Stimulated activated CD4-positive, alpha-beta T cell treated with anti-CD3 and anti-CD28 coated beads, Interleukin-12 subunit alpha, Interleukin-12 subunit beta, amount 100 ng/mL, for 24 hours (primary cell): Measurements from ENCODE around the gene LRIT2.
"Not testable (repeated sequence)": the region's sequence is repeated elsewhere in the genome, so short reads cannot be mapped to it uniquely, and the experiment has no call there.

Experiments
- DNase-seq, 2 experiments: peaks; one replicate each; pipeline ENCODE4 v3.0.0-alpha.2; 2020; ENCODE audit warnings: low read depth in 2 of 2

LRIT2 gene

DNA sequence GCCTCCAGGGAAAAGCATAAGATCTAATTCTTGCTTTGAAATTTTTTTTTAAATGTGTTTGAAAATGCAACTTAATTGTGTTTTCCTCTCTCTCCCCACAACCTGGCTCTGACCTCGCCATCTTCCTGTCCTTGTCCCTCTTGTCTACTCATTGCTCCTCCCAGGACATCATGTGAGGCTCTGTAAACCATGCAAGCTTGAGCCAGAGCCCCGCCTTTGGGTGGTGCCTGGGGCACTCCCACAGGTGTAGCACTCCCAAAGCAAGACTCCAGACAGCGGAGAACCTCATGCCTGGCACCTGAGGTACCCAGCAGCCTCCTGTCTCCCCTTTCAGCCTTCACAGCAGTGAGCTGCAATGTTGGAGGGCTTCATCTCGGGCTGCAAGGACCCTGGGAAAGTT, 40.8 kb downstream of the LRIT2 start:
- DNase-seq, result no peak

DNA sequence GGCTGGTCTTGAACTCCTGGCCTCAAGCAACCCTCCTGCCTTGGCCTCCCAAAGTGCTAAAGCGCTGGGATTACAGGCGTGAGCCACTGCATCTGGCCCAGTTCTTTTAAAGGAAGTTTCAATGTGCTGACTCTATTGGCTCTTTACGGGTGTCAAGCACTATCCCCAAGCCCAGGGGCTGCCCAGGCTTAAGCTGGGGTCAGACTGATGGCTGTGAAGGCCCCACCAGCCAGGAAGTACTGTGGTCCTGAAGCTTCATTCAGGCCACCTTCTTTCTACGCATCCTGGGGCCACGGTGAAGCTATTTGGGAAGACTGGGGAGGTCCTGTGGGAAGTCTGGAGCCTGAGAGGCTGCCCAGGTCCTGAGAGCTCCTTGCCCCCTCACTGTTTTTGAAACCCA, 43.7 kb downstream of the LRIT2 start:
- no peak for DNase-seq

- DNase-seq, result not testable (repeated sequence)
Observed at GRCh38 chr10:84180386-84180785, 45.0 kb downstream of the LRIT2 start.

GRCh38 chr10:84179059-84179710, 46.2 kb downstream of the LRIT2 start:
- no peak for DNase-seq

GRCh38 chr10:84178160-84178609, 47.2 kb downstream of the LRIT2 start:
- no peak for DNase-seq

- no peak for DNase-seq
Observed at GRCh38 chr10:84177541-84178141, 47.7 kb downstream of the LRIT2 start.

DNA sequence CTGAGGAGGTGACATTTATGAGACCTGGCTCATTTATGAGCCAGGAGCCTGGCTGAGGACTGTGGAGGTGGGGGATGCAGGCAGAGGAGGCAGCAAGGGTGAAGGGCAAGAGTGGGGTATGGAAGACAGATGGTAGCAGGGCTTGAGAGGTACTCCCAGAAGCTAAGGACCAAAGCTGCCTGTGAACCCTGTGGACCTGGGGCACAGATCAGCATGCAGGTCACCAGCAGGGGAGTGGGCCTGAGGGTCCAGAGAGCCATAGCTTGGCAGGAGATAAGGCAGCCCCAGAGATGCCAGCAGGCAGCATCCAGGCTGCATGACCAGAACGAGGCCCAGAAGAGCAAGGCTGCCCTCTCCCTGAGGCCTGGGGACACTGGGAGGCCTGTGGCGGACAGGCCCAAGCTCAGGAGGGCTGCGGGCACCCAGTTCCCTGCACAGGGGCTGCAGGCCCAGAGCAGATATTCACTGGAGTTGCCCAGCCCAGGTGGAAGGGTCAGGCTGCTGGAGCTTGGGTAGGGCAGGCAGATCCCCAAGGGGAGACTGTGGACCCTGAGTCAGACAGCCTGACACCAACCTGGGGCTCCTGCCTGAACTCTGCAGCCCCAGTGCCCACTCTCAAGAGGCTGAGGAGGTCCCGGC, 48.4 kb downstream of the LRIT2 start:
- DNase-seq, result no peak

DNA sequence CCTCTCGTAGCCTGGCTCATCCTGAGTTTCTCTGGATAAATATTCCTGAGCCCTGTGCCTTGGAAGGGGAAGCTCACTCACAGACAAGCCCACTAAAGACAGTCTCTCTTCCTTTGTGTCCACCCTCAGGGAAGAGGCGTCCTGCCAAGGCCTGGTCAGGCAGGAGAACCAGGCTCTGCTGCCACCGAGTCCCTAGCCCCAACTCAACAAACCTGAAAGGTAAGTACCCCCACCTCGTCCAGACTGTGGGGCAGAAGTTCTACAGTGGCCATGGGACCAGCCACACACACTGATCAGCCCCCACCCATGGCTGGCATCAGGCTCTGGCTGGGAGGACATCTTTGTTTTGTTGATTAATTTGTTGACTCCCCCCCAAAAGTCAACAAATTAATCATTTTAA, 49.0 kb downstream of the LRIT2 start:
- no peak for DNase-seq

DNA sequence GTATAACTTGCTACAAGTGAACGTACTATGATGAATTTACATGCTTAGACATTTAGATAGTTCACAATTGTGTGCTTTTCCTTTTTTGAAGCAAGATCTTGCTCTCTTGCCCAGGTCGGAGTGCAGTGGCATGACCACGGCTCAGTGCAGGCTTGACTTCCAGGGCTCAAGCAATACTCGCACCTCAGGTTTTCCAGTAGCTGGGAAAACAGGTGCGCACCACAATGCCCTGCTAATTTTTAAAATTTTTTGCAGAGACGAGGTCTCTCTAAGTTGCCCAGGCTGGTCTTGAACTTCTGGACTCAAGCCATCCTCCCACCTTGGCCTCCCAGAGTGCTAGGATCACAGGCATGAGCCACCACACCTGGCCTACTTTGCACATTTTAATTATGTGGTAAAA, 49.9 kb downstream of the LRIT2 start:
- DNase-seq, result no peak

DNA sequence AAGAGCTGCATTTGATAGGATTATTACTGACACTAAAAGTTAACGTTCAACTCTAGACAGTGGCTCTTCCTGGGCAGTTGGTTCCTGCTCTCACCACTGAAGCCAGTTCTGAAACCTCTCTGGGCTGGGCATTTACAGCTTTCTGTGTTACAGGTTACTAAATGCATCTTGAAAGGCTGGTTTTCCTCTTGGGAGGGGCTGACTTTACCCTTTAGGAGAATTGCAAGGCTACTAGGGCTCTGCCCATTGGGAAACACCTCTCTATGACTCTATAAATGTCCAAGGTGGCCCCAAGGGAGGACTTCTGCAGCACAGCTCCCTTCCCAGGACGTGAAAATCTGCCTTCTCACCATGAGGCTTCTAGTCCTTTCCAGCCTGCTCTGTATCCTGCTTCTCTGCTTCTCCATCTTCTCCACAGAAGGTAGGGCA, 51.8 kb downstream of the LRIT2 start, which contains the start of gene GPR15LG:
Gene GPR15LG (plus strand): TSS at position 301 of the 429 bp plus-strand sequence. CDS start 51 bp downstream, at position 352.
- no peak for DNase-seq

DNA sequence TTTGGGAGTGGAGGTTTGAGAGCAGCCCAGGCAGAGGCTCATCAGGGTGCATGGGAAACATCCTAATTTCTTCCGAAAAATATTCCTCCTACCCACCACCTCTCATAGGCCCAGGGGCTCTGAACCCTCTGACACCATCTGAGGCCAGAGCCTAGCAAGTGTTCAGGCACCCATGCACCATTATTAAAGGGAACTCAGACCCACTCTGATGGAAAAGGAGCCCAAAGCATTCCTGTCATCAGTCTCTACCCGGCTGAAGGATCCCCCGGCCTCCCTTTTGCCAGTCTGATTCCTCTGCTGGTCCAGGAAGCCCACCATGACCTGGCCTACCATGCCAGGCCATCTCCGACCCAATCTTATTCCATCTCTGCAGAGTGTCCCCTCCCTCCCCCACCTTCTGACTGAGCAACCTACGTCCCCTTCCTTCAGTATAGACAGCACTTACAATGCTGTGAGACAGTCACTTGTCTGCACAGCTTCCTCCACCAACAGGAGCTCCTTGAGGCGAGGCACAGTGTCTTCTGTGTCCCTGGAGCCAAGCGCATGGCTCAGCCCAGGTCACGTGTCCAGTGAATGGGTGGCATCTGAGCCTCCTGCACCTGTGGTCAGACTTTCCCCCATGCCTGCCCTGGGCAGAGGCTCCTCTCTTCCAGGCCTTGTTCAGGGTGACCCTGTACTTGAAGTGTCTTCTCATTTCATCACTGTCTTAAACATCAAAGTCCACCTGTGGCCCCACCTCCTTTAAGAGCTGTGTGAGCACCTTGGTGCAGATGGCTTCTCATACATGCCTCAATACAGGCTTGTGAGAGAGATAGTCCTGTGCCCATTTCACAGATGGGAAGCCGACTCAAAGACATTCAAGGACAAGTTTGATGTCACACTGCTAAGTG, 52.6 kb downstream of the LRIT2 start:
- DNase-seq, result no peak

DNA sequence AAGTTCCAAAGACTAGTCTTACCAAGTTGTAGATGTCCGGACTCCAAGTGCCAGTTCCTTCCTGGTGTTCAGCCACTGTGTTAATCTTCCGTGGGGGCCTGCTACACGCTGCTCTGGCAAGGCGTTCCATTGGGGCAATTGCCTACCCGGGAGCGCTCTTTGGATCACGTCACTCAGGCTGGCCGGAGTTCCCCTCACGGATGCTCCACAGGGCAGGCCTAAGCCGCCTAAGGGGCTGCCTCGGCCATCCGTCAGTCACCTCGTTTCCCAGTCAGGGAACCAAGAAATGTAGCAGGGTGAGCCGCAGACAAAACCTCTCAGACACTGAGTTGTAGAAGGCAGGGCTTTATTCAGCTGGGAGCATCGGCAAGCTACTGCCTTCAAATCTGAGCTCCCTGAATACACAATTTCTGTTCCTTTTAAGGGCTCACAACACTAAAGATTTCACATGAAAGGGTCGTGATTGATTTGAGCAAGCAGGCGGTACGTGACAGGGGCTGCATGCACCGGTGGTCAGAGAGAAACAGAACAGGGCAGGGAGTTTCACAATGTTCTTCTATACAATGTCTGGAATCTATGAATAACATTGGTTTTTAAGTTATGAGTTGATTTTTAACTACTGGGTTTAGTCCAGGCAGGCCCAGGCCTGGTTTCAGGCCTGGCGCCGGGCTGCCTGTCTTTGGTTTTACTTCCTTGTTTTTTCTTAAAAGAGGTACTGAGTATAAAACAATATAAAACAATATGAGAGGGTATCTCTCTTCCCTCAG, 53.5 kb downstream of the LRIT2 start:
- not testable (repeated sequence) for DNase-seq

- DNase-seq, result not testable (repeated sequence)
Observed at GRCh38 chr10:84171237-84171636, 54.1 kb downstream of the LRIT2 start.
